ENCODE measurements around the gene KIF26B. TPM values are rescaled to one million over a fixed set of nuclear protein-coding genes. Genes with fewer than 3 reads are reported as not detected.

Gene KIF26B
- total RNA-seq, 2 donors from 2014 or later = 0.30 to 0.35 TPM

GRCh38 chr1:245209658-245210435, 55.1 kb downstream of the KIF26B start:
- intact Hi-C loops (cut with DNase I) = no loop called here
- H3K27ac ChIP-seq = no peak overlapping the region
- no peaks in the 10 kb centered on the region for H3K36me3 ChIP-seq

GRCh38 chr1:245211035-245211749, 56.4 kb downstream of the KIF26B start:
- Histone ChIP-seq H3K27ac (no peak overlapping the region), H3K4me3 (no peak overlapping the region), H3K4me1 (no peaks in the 10 kb centered on the region), H3K27me3 (no peaks in the 10 kb centered on the region), H3K9me3 (no peaks in the 10 kb centered on the region), H3K9ac (ENCODE audit: low read depth in 2 of 2, low read length in 2 of 2) (no peak overlapping the region), H3K36me3 (no peaks in the 10 kb centered on the region)
- DNase-seq = no peak
- TF ChIP-seq CTCF (IDR thresholded peaks at IDR 0.05) = no peak
- intact Hi-C loops (cut with DNase I) = no loop called here

More at GRCh38 chr1:245209658-245210435, 55.1 kb downstream of the KIF26B start:
- H3K4me1 ChIP-seq = no peaks in the 10 kb centered on the region
- no peak for DNase-seq
- no peaks in the 10 kb centered on the region for H3K9me3 ChIP-seq
- no peak for TF ChIP-seq CTCF (IDR thresholded peaks at IDR 0.05)
- H3K4me3 ChIP-seq = no peak overlapping the region
- no peaks in the 10 kb centered on the region for H3K27me3 ChIP-seq
- no peak overlapping the region for H3K9ac ChIP-seq (ENCODE audit: low read depth in 2 of 2, low read length in 2 of 2)

- DNase-seq = no peak
- H3K9ac ChIP-seq (ENCODE audit: low read depth in 2 of 2, low read length in 2 of 2) = no peak overlapping the region
- TF ChIP-seq CTCF (IDR thresholded peaks at IDR 0.05) = no peak
- no peak overlapping the region for H3K27ac ChIP-seq
- no peaks in the 10 kb centered on the region for H3K4me1 ChIP-seq
- H3K27me3 ChIP-seq = no peaks in the 10 kb centered on the region
- no peak overlapping the region for H3K4me3 ChIP-seq
- H3K36me3 ChIP-seq = no peaks in the 10 kb centered on the region
- no peaks in the 10 kb centered on the region for H3K9me3 ChIP-seq
- intact Hi-C loops (cut with DNase I) = no loop called here
Measured at GRCh38 chr1:245211761-245212160, 57.0 kb downstream of the KIF26B start.

GRCh38 chr1:245212221-245212710, 57.5 kb downstream of the KIF26B start:
- no peaks in the 10 kb centered on the region for H3K27me3 ChIP-seq
- no peaks in the 10 kb centered on the region for H3K4me1 ChIP-seq
- DNase-seq = no peak
- H3K4me3 ChIP-seq = no peak overlapping the region
- intact Hi-C loops (cut with DNase I) = no loop called here
- no peak overlapping the region for H3K9ac ChIP-seq (ENCODE audit: low read depth in 2 of 2, low read length in 2 of 2)
- no peak for TF ChIP-seq CTCF (IDR thresholded peaks at IDR 0.05)
- no peaks in the 10 kb centered on the region for H3K36me3 ChIP-seq
- no peak overlapping the region for H3K27ac ChIP-seq
- no peaks in the 10 kb centered on the region for H3K9me3 ChIP-seq

- Histone ChIP-seq H3K27ac (no peak overlapping the region), H3K9me3 (no peaks in the 10 kb centered on the region), H3K4me3 (no peak overlapping the region), H3K4me1 (no peaks in the 10 kb centered on the region), H3K36me3 (no peaks in the 10 kb centered on the region), H3K27me3 (no peaks in the 10 kb centered on the region), H3K9ac (ENCODE audit: low read depth in 2 of 2, low read length in 2 of 2) (no peak overlapping the region)
- no peak for DNase-seq
- intact Hi-C loops (cut with DNase I) = no loop called here
- TF ChIP-seq CTCF (IDR thresholded peaks at IDR 0.05) = no peak
Measured at GRCh38 chr1:245213066-245213831, 58.5 kb downstream of the KIF26B start.
